Mesodermal cell (in vitro differentiated cells): ENCODE results near the gene KDR. TPM values are rescaled to one million over a fixed set of nuclear protein-coding genes. Genes with fewer than 3 reads are reported as not detected.

Source experiments
- H3K27ac ChIP-seq: 2 replicates; pipeline ENCODE4 v1.7.0; 2013; ENCODE audit warnings: mild to moderate bottlenecking, low read depth, low read length, moderate library complexity; ENCODE audit not compliant: severe bottlenecking
- H3K36me3 ChIP-seq: 2 replicates; pipeline ENCODE4 v1.7.1; 2013; ENCODE audit warnings: mild to moderate bottlenecking, low read length, moderate library complexity; ENCODE audit not compliant: control insufficient read depth, insufficient read depth
- H3K4me1 ChIP-seq: one replicate; pipeline ENCODE4 v1.7.1; 2013; ENCODE audit warnings: mild to moderate bottlenecking, low read length; ENCODE audit not compliant: insufficient read depth, control insufficient read depth, poor library complexity, severe bottlenecking
- H3K4me3 ChIP-seq: 2 replicates; pipeline ENCODE4 v1.7.0; 2013; ENCODE audit warnings: low read length, control low read depth, mild to moderate bottlenecking; ENCODE audit not compliant: insufficient read depth, poor library complexity, severe bottlenecking; ENCODE audit errors: extremely low read depth
- H3K9me3 ChIP-seq: 2 replicates; pipeline ENCODE4 v1.7.1; 2013; ENCODE audit warnings: mild to moderate bottlenecking, low read length, moderate library complexity; ENCODE audit not compliant: control insufficient read depth
- WGBS, 2 experiments: methylation state at CpG; one replicate each; pipeline ENCODE4 v1.1.5; 2013; ENCODE audit warnings: missing lambda C conversion rate in 2 of 2; ENCODE audit not compliant: insufficient coverage in 2 of 2; 5-methylcytosine and 5-hydroxymethylcytosine counted together
- polyA plus RNA-seq, 2 experiments: library from polyadenylated mRNA; stranded (reverse); fragments of 50-300 nt; gene quantifications; one replicate each; pipeline ENCODE4 v1.2.3, GENCODE V29; 2013

The KDR gene
- polyA plus RNA-seq (2013, experiment 1 of 2): 365 TPM
- polyA plus RNA-seq (2013, experiment 2 of 2): 313 TPM

- H3K9me3 ChIP-seq: no peaks in the 10 kb centered on the region
- H3K36me3 ChIP-seq: peaks cover 11% of the 10 kb centered on the region
- peak within 1 kb of the TSS; percentile 92 for H3K4me3 ChIP-seq
- 1% methylated on average over 35 to 37 of the region's 57 CpGs for WGBS, 2 experiments
- H3K27ac ChIP-seq: peak within 1 kb of the TSS; percentile 44
- H3K4me1 ChIP-seq: peaks cover 10% of the 10 kb centered on the region
These were observed at the start of gene KDR for GRCh38 chr4:55125087-55125721. Gene KDR, minus strand, starts transcription at chr4:55125595. Its CDS starts 302 bp downstream, at chr4:55125293.

DNA sequence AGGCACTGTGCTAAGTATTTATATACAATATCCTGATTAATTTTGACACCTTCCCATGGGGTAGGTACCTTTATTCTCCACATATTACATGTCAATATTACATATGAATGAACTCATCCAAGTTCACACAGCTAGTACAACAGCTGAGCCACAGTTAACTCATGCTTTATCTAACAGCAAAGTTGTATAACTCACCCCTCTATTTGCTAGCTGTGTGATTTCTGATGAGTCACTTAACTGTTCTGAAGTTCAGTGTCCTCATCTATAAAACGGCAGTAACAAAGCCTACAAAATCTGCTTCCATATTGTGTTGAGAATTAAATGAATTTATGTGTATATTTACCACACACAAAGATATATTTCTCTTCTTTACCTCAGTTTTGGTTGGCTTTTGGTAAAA lies 48.2 kb upstream of the KDR start:
- Histone ChIP-seq H3K4me1 (peaks cover 48% of the 10 kb centered on the region), H3K27ac (peak overlapping the region; percentile 94), H3K9me3 (no peaks in the 10 kb centered on the region), H3K36me3 (peaks cover 5% of the 10 kb centered on the region), H3K4me3 (no peak overlapping the region)
- no CpG with 5 or more reads among the region's 1 CpG for WGBS, 2 experiments

- Histone ChIP-seq H3K4me3 (no peak overlapping the region), H3K36me3 (peaks cover 2% of the 10 kb centered on the region), H3K4me1 (peaks cover 40% of the 10 kb centered on the region), H3K27ac (peak overlapping the region; percentile 94), H3K9me3 (no peaks in the 10 kb centered on the region)
- WGBS, 2 experiments: 27 to 61% methylated on average over 2 of the region's 4 CpGs
These were observed 47.4 kb upstream of the KDR start for GRCh38 chr4:55172694-55173287.

- H3K4me3 ChIP-seq: no peak overlapping the region
- no peak overlapping the region for H3K27ac ChIP-seq
- H3K4me1 ChIP-seq: peaks cover 26% of the 10 kb centered on the region
- 80 to 100% methylated on average over 1 of the region's 6 CpGs for WGBS, 2 experiments
- no peaks in the 10 kb centered on the region for H3K36me3 ChIP-seq
- H3K9me3 ChIP-seq: no peaks in the 10 kb centered on the region
These were observed 45.1 kb upstream of the KDR start for GRCh38 chr4:55170462-55170861.

- H3K36me3 ChIP-seq: no peaks in the 10 kb centered on the region
- no peak overlapping the region for H3K4me3 ChIP-seq
- peaks cover 18% of the 10 kb centered on the region for H3K4me1 ChIP-seq
- no peaks in the 10 kb centered on the region for H3K9me3 ChIP-seq
- WGBS, 2 experiments: 49 to 56% methylated on average over 8 to 10 of the region's 12 CpGs
- peak overlapping the region; percentile 29 for H3K27ac ChIP-seq
These were observed 44.1 kb upstream of the KDR start for GRCh38 chr4:55169352-55169961.

- Histone ChIP-seq H3K27ac (no peak overlapping the region), H3K9me3 (no peaks in the 10 kb centered on the region), H3K36me3 (no peaks in the 10 kb centered on the region), H3K4me3 (no peak overlapping the region), H3K4me1 (no peaks in the 10 kb centered on the region)
- WGBS, 2 experiments: no CpG with 5 or more reads among the region's 1 CpG
These were observed 37.0 kb upstream of the KDR start for GRCh38 chr4:55162396-55162795.

GRCh38 chr4:55161739-55162138 lies 36.3 kb upstream of the KDR start:
- Histone ChIP-seq H3K9me3 (no peaks in the 10 kb centered on the region), H3K4me1 (no peaks in the 10 kb centered on the region), H3K27ac (no peak overlapping the region), H3K36me3 (no peaks in the 10 kb centered on the region), H3K4me3 (no peak overlapping the region)
- 84 to 93% methylated on average over 5 to 6 of the region's 6 CpGs for WGBS, 2 experiments

- no peak overlapping the region for H3K4me3 ChIP-seq
- no peaks in the 10 kb centered on the region for H3K9me3 ChIP-seq
- H3K27ac ChIP-seq: no peak overlapping the region
- no peaks in the 10 kb centered on the region for H3K4me1 ChIP-seq
- no peaks in the 10 kb centered on the region for H3K36me3 ChIP-seq
- WGBS, 2 experiments: 95 to 100% methylated on average over 1 to 2 of the region's 2 CpGs
These were observed 34.5 kb upstream of the KDR start for GRCh38 chr4:55159851-55160250.

GRCh38 chr4:55158957-55159356 lies 33.6 kb upstream of the KDR start:
- Histone ChIP-seq H3K4me3 (no peak overlapping the region), H3K9me3 (no peaks in the 10 kb centered on the region), H3K36me3 (no peaks in the 10 kb centered on the region), H3K4me1 (no peaks in the 10 kb centered on the region), H3K27ac (no peak overlapping the region)
- WGBS, 2 experiments: 46 to 80% methylated on average over 1 to 2 of the region's 3 CpGs

- Histone ChIP-seq H3K9me3 (no peaks in the 10 kb centered on the region), H3K4me1 (no peaks in the 10 kb centered on the region), H3K4me3 (no peak overlapping the region), H3K36me3 (no peaks in the 10 kb centered on the region), H3K27ac (no peak overlapping the region)
- WGBS, 2 experiments: 94 to 98% methylated on average over 35 to 40 of the region's 45 CpGs
These were observed 32.3 kb upstream of the KDR start for GRCh38 chr4:55157559-55158277.
